Activated CD8-positive, alpha-beta T cell treated with anti-CD3 and anti-CD28 coated beads for 36 hours (primary cell): Measurements from ENCODE around the gene KMT2B. TPM values are rescaled to one million over a fixed set of nuclear protein-coding genes. Genes with fewer than 3 reads are reported as not detected.

Source experiments
- ATAC-seq: fragments of 200-7000 bp; cut with Tn5 transposase; one replicate; pipeline ENCODE4 v1.10.0; 2021; ENCODE audit warnings: mild to moderate bottlenecking, moderate library complexity
- CTCF ChIA-PET: fragments of 350-600 bp; sonication (Branson Sonifier 250); formaldehyde crosslinking; loops from one replicate; lab custom pipeline; 2021; ENCODE audit warnings: antibody characterized with exemption; lab: Charles Lee
- POLR2A ChIA-PET: fragments of 350-600 bp; sonication (Branson Sonifier 250); formaldehyde crosslinking; loops from one replicate; lab custom pipeline; 2021; ENCODE audit warnings: antibody characterized with exemption; lab: Charles Lee
- DNase-seq: peaks from one replicate; pipeline ENCODE4 v3.0.0-alpha.2; 2020
- H3K27ac Mint-ChIP-seq: one replicate; pipeline ENCODE4 v1.8.0; 2021; ENCODE audit warnings: mild to moderate bottlenecking, mixed read lengths
- H3K27me3 Mint-ChIP-seq: one replicate; pipeline ENCODE4 v1.8.0; 2021; ENCODE audit warnings: mixed read lengths
- H3K36me3 Mint-ChIP-seq: one replicate; pipeline ENCODE4 v1.8.0; 2021; ENCODE audit warnings: low read depth, mixed read lengths
- H3K4me1 Mint-ChIP-seq: one replicate; pipeline ENCODE4 v1.8.0; 2021; ENCODE audit warnings: low read depth, mixed read lengths
- H3K4me3 Mint-ChIP-seq: one replicate; pipeline ENCODE4 v1.8.0; 2021; ENCODE audit warnings: mild to moderate bottlenecking, moderate library complexity, mixed read lengths
- H3K9me3 Mint-ChIP-seq: one replicate; pipeline ENCODE4 v1.8.0; 2021; ENCODE audit warnings: mixed read lengths
- intact Hi-C: fragments of 100-400 bp; cut with micrococcal nuclease; formaldehyde crosslinking; loops from one replicate; pipeline ENCODE4 v1.10.0; 2022
- total RNA-seq, 2 experiments: library from RNA; stranded (reverse); gene quantifications; one replicate each; pipeline ENCODE4 v1.2.3, GENCODE V29; 2021
- TF ChIP-seq, protein P1 (sequence below): fragments of 200-600 bp; IDR thresholded peaks from one replicate; pipeline ENCODE4 v1.8.0; 2022; ENCODE audit warnings: antibody characterized with exemption, mild to moderate bottlenecking

Gene KMT2B
- total RNA-seq, 2 experiments from 2014 or later = 62.9 to 63.6 TPM

DNA sequence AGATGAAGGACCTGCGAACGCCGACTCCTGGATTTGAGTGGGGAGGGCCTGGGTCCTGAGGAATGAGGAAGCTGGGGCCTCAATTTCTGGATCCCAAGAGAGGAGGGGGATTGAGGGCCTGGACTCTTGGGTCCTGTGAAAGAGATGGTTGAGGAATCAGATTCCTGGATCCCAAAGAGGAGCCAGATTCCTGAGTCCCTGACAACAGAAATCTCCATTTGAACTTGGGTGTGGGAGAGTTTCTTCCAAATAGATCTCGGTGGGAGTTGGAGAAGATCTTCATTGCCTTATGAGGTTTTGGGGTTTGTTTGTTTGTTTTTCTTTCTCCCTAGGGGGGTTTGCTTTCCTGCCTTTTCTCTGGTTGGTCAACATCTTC lies 28.3 kb downstream of the KMT2B start:
- intact Hi-C loops = loop anchor here (5.0 kb wide), 1 partner anchor 34 kb away; no protein-coding TSS in a partner anchor
- CTCF ChIA-PET = interaction anchor here (1.4 to 4.4 kb wide), 4 partner anchors 9 to 73 kb away, joined by 3 to 18 read pairs (median 6); no protein-coding TSS in a partner anchor
- POLR2A ChIA-PET = interaction anchor here (0.9 to 7.5 kb wide), 9 partner anchors 9 to 155 kb away, joined by 3 to 99 read pairs (median 4); partner anchors contain the start of genes HSPB6 and NFKBID
- H3K9me3 Mint-ChIP-seq = no peaks in the 10 kb centered on the region
- TF ChIP-seq, protein P1, sequence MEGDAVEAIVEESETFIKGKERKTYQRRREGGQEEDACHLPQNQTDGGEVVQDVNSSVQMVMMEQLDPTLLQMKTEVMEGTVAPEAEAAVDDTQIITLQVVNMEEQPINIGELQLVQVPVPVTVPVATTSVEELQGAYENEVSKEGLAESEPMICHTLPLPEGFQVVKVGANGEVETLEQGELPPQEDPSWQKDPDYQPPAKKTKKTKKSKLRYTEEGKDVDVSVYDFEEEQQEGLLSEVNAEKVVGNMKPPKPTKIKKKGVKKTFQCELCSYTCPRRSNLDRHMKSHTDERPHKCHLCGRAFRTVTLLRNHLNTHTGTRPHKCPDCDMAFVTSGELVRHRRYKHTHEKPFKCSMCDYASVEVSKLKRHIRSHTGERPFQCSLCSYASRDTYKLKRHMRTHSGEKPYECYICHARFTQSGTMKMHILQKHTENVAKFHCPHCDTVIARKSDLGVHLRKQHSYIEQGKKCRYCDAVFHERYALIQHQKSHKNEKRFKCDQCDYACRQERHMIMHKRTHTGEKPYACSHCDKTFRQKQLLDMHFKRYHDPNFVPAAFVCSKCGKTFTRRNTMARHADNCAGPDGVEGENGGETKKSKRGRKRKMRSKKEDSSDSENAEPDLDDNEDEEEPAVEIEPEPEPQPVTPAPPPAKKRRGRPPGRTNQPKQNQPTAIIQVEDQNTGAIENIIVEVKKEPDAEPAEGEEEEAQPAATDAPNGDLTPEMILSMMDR = no peak
- H3K4me1 Mint-ChIP-seq = peaks cover 43% of the 10 kb centered on the region
- H3K27ac Mint-ChIP-seq = peak overlapping the region; percentile 97
- no peaks in the 10 kb centered on the region for H3K27me3 Mint-ChIP-seq
- peak overlapping the region; percentile 87 for H3K4me3 Mint-ChIP-seq
- peaks cover 31% of the 10 kb centered on the region for H3K36me3 Mint-ChIP-seq
- ATAC-seq (no peak), DNase-seq (no peak)

GRCh38 chr19:35746531-35746930 lies 28.7 kb downstream of the KMT2B start:
- Mint-ChIP-seq H3K4me3 (peak overlapping the region; percentile 87), H3K36me3 (peaks cover 30% of the 10 kb centered on the region), H3K27me3 (no peaks in the 10 kb centered on the region), H3K27ac (peak overlapping the region; percentile 97), H3K9me3 (no peaks in the 10 kb centered on the region), H3K4me1 (peaks cover 43% of the 10 kb centered on the region)
- intact Hi-C loops = loop anchor here (5.0 kb wide), 1 partner anchor 34 kb away; no protein-coding TSS in a partner anchor
- DNase-seq (no peak), ATAC-seq (no peak)
- ChIA-PET CTCF (interaction anchor here (1.4 to 2.6 kb wide), 2 partner anchors 52 to 73 kb away, joined by 3 to 10 read pairs; no protein-coding TSS in a partner anchor), POLR2A (interaction anchor here (1.6 to 7.5 kb wide), 3 partner anchors 10 to 33 kb away, joined by 5 to 99 read pairs (median 19); partner anchors contain the start of gene HSPB6)
- TF ChIP-seq, protein P1 = no peak

- H3K27ac Mint-ChIP-seq = peak within 1 kb of the TSS; percentile 96
- peak within 1 kb of the TSS; percentile 99 for H3K4me3 Mint-ChIP-seq
- ChIA-PET CTCF (interaction anchor here (0.9 to 2.0 kb wide), 7 partner anchors 9 to 137 kb away, joined by 3 to 10 read pairs (median 4); partner anchors contain the start of gene HSPB6), POLR2A (interaction anchor here (0.8 to 7.5 kb wide), 8 partner anchors 8 to 108 kb away, joined by 3 to 99 read pairs (median 4); partner anchors contain the start of genes HSPB6 and KMT2B)
- intact Hi-C loops = loop anchor here (5.0 kb wide), 1 partner anchor 36 kb away; no protein-coding TSS in a partner anchor
- DNase-seq (peak; percentile 100), ATAC-seq (peak; percentile 81)
- H3K4me1 Mint-ChIP-seq = peaks cover 36% of the 10 kb centered on the region
- H3K9me3 Mint-ChIP-seq = no peaks in the 10 kb centered on the region
- TF ChIP-seq, protein P1 = no peak
- peaks cover 16% of the 10 kb centered on the region for H3K36me3 Mint-ChIP-seq
- H3K27me3 Mint-ChIP-seq = no peaks in the 10 kb centered on the region
Measured at GRCh38 chr19:35748106-35749020, 30.6 kb downstream of the KMT2B start, which contains the start of gene LIN37. Gene LIN37 (plus strand): TSS chr19:35748576. CDS start chr19:35748725, 149 bp downstream.

DNA sequence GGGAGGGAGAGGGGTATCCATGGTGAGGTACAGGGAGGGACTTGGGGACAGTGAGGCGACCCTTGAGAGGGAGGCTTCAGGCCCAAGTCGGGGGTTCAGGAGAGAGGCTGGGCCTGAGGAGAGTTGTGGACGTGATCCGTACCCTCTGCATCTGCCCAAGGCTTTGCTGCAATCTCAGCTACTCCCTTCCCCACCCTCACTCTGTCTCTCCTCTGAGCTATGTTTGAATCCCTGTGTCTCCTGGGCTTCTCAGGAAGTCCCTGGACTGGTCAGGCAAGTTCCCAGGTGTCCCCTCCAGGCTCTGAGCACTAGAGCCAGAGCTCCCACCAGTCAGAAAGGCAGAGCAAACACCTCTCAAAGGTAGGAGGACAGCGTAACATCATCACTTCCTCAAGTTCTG lies 32.4 kb downstream of the KMT2B start:
- Mint-ChIP-seq H3K27ac (peak overlapping the region; percentile 42), H3K27me3 (peaks cover 1% of the 10 kb centered on the region), H3K4me3 (peak overlapping the region; percentile 27), H3K9me3 (no peaks in the 10 kb centered on the region), H3K36me3 (peaks cover 13% of the 10 kb centered on the region), H3K4me1 (peaks cover 31% of the 10 kb centered on the region)
- TF ChIP-seq, protein P1 = no peak
- CTCF ChIA-PET = interaction anchor here (1.1 kb wide), 1 partner anchor 10 kb away, joined by 3 read pairs; no protein-coding TSS in a partner anchor
- POLR2A ChIA-PET = interaction anchor here (0.6 to 1.6 kb wide), 3 partner anchors 9 to 37 kb away, joined by 3 to 4 read pairs (median 3); no protein-coding TSS in a partner anchor
- DNase-seq (no peak), ATAC-seq (no peak)
- intact Hi-C loops = no loop called here
